HG03103 (cell line): ENCODE measurements around the gene KCNG2.

Source experiments
- ATAC-seq: cut with Tn5 transposase; IDR thresholded peaks from one replicate; pipeline ENCODE4 v1.9.1; 2021; ENCODE audit warnings: low read depth; ENCODE audit not compliant: unreplicated experiment

Gene KCNG2

GRCh38 chr18:79934311-79935097 lies 136.8 kb downstream of the KCNG2 start:
- ATAC-seq, result no peak

GRCh38 chr18:79935098-79935480 lies 137.4 kb downstream of the KCNG2 start:
- no peak for ATAC-seq

GRCh38 chr18:79935499-79935898 lies 137.8 kb downstream of the KCNG2 start:
- no peak for ATAC-seq

- ATAC-seq, result no peak
These were observed 138.2 kb downstream of the KCNG2 start for GRCh38 chr18:79935925-79936324.

- no peak for ATAC-seq
These were observed 138.9 kb downstream of the KCNG2 start for GRCh38 chr18:79936641-79937040.

- ATAC-seq, result no peak
These were observed 139.5 kb downstream of the KCNG2 start for GRCh38 chr18:79937103-79937860.

GRCh38 chr18:79938196-79938595 lies 140.5 kb downstream of the KCNG2 start:
- ATAC-seq, result no peak

GRCh38 chr18:79939096-79939495 lies 141.4 kb downstream of the KCNG2 start:
- ATAC-seq, result no peak

GRCh38 chr18:79940126-79940813 lies 142.5 kb downstream of the KCNG2 start:
- no peak for ATAC-seq

- ATAC-seq, result no peak
These were observed 143.2 kb downstream of the KCNG2 start for GRCh38 chr18:79940814-79941472.

- no peak for ATAC-seq
These were observed 143.9 kb downstream of the KCNG2 start for GRCh38 chr18:79941473-79942119.

GRCh38 chr18:79942211-79942610 lies 144.5 kb downstream of the KCNG2 start:
- no peak for ATAC-seq

GRCh38 chr18:79942786-79943607 lies 145.3 kb downstream of the KCNG2 start:
- no peak for ATAC-seq

- ATAC-seq, result no peak
These were observed 145.9 kb downstream of the KCNG2 start for GRCh38 chr18:79943608-79944125.

- no peak for ATAC-seq
These were observed 146.5 kb downstream of the KCNG2 start for GRCh38 chr18:79944126-79944731.

GRCh38 chr18:79944746-79945117 lies 147.0 kb downstream of the KCNG2 start:
- no peak for ATAC-seq

GRCh38 chr18:79945118-79946042 lies 147.6 kb downstream of the KCNG2 start:
- no peak for ATAC-seq
